IMR-90 (cell line): ENCODE data around the gene ALDH3A2.

Experiments
- BHLHE40 ChIP-seq: fragments of 150-350 bp; IDR thresholded peaks from 2 replicates; pipeline ENCODE4 v1.6.1; 2016; ENCODE audit warnings: mild to moderate bottlenecking, low read depth, low read length
- CEBPB ChIP-seq: IDR thresholded peaks from 2 replicates; pipeline ENCODE4 v1.6.1; 2012; ENCODE audit warnings: low read depth, low read length, improper control_type of control experiment
- CHD1 ChIP-seq: IDR thresholded peaks from 2 replicates; pipeline ENCODE4 v1.6.1; 2012; ENCODE audit warnings: low read depth, low read length, improper control_type of control experiment
- FOS ChIP-seq: fragments of 150-350 bp; IDR thresholded peaks from 2 replicates; pipeline ENCODE4 v1.6.1; 2016; ENCODE audit warnings: low read depth, low read length
- MAFK ChIP-seq: IDR thresholded peaks from 2 replicates; pipeline ENCODE4 v1.6.1; 2012; ENCODE audit warnings: low read depth, low read length, improper control_type of control experiment
- MAZ ChIP-seq: IDR thresholded peaks from 2 replicates; pipeline ENCODE4 v1.6.1; 2012; ENCODE audit warnings: low read depth, mild to moderate bottlenecking, low read length, improper control_type of control experiment, moderate library complexity, borderline replicate concordance
- NFE2L2 ChIP-seq: fragments of 150-350 bp; IDR thresholded peaks from 2 replicates; pipeline ENCODE4 v1.6.1; 2016; ENCODE audit warnings: low read depth, mild to moderate bottlenecking, low read length
- POLR2A ChIP-seq: IDR thresholded peaks from 2 replicates; pipeline ENCODE4 v1.6.1; 2012; ENCODE audit warnings: mild to moderate bottlenecking, low read depth, low read length
- RAD21 ChIP-seq: IDR thresholded peaks from 2 replicates; pipeline ENCODE4 v1.6.1; 2012; ENCODE audit warnings: low read length, improper control_type of control experiment
- TF ChIP-seq, protein P1 (sequence below): conservative IDR thresholded peaks from 2 replicates; pipeline ENCODE4 v1.5.1; 2012; ENCODE audit warnings: mild to moderate bottlenecking, low read depth, low read length, improper control_type of control experiment
- TF ChIP-seq, protein P2 (sequence below): fragments of 150-350 bp; IDR thresholded peaks from 2 replicates; pipeline ENCODE4 v1.6.1; 2016; ENCODE audit warnings: low read depth, mild to moderate bottlenecking, low read length, moderate library complexity, borderline replicate concordance
- TF ChIP-seq, protein P3 (sequence below): fragments of 150-350 bp; IDR thresholded peaks from 2 replicates; pipeline ENCODE4 v1.6.1; 2017; ENCODE audit warnings: mild to moderate bottlenecking, antibody characterized with exemption, low read length, low read depth

DNA sequence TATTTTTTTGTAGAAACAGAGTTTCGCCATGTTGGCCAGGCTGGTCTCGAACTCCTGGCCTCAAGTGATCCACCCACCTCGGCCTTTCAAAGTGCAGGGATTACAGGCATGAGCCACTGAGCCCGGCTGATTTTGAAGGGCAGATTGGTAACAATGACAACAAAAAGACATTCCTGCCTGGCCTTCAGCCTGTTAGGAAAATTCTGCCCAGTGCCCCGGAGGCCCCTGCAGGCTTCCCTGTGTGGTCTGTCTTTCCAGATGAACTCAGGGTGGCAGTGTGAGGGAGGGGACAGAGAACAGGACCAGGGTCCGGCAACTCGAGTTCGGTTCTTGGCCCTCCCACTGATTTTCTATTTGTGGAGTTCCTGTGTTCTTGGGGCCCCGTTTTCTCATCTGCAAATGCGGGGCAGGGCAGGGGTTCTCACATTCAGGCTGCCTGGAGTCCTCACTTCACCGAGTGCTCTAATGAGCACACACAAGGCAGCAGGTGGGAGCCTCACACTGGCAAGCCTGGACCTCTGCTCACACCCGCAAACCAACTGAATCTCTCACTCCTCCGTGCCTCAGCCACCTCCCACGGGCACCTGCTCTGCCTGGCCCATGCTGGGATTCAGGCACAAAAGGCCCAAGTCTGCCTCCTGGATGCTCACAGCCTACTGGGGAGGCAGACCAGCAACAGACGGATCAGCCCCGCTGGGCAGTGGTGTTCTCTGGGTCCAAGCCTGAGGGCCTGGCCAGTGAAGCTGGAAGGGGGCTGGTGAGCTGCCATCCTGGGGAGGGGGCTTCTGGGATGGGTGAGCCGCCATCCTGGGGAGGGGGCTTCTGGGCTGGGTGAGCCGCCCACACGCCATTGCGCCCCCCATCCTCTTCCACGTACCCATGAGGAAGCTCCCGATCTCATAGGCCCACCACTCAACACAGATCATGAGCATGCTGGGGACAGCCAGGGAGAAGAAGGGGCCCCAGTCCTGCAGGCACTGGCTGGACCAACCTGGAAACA lies 57.5 kb downstream of the ALDH3A2 start:
- TF ChIP-seq RAD21: no peak
- TF ChIP-seq, protein P1, sequence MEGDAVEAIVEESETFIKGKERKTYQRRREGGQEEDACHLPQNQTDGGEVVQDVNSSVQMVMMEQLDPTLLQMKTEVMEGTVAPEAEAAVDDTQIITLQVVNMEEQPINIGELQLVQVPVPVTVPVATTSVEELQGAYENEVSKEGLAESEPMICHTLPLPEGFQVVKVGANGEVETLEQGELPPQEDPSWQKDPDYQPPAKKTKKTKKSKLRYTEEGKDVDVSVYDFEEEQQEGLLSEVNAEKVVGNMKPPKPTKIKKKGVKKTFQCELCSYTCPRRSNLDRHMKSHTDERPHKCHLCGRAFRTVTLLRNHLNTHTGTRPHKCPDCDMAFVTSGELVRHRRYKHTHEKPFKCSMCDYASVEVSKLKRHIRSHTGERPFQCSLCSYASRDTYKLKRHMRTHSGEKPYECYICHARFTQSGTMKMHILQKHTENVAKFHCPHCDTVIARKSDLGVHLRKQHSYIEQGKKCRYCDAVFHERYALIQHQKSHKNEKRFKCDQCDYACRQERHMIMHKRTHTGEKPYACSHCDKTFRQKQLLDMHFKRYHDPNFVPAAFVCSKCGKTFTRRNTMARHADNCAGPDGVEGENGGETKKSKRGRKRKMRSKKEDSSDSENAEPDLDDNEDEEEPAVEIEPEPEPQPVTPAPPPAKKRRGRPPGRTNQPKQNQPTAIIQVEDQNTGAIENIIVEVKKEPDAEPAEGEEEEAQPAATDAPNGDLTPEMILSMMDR: no peak
- TF ChIP-seq, protein P2, sequence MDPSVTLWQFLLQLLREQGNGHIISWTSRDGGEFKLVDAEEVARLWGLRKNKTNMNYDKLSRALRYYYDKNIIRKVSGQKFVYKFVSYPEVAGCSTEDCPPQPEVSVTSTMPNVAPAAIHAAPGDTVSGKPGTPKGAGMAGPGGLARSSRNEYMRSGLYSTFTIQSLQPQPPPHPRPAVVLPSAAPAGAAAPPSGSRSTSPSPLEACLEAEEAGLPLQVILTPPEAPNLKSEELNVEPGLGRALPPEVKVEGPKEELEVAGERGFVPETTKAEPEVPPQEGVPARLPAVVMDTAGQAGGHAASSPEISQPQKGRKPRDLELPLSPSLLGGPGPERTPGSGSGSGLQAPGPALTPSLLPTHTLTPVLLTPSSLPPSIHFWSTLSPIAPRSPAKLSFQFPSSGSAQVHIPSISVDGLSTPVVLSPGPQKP: no peak
- no peak for TF ChIP-seq BHLHE40
- no peak for TF ChIP-seq CEBPB
- TF ChIP-seq NFE2L2: no peak
- TF ChIP-seq CHD1: no peak
- TF ChIP-seq, protein P3, sequence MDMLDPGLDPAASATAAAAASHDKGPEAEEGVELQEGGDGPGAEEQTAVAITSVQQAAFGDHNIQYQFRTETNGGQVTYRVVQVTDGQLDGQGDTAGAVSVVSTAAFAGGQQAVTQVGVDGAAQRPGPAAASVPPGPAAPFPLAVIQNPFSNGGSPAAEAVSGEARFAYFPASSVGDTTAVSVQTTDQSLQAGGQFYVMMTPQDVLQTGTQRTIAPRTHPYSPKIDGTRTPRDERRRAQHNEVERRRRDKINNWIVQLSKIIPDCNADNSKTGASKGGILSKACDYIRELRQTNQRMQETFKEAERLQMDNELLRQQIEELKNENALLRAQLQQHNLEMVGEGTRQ: no peak
- no peak for TF ChIP-seq POLR2A
- TF ChIP-seq MAFK: no peak
- no peak for TF ChIP-seq FOS
- TF ChIP-seq MAZ: no peak
